ENCODE results near the gene SETD2.
A peak's percentile ranks its signal among the peaks of the same experiment; 100 is the strongest.

The SETD2 gene

DNA sequence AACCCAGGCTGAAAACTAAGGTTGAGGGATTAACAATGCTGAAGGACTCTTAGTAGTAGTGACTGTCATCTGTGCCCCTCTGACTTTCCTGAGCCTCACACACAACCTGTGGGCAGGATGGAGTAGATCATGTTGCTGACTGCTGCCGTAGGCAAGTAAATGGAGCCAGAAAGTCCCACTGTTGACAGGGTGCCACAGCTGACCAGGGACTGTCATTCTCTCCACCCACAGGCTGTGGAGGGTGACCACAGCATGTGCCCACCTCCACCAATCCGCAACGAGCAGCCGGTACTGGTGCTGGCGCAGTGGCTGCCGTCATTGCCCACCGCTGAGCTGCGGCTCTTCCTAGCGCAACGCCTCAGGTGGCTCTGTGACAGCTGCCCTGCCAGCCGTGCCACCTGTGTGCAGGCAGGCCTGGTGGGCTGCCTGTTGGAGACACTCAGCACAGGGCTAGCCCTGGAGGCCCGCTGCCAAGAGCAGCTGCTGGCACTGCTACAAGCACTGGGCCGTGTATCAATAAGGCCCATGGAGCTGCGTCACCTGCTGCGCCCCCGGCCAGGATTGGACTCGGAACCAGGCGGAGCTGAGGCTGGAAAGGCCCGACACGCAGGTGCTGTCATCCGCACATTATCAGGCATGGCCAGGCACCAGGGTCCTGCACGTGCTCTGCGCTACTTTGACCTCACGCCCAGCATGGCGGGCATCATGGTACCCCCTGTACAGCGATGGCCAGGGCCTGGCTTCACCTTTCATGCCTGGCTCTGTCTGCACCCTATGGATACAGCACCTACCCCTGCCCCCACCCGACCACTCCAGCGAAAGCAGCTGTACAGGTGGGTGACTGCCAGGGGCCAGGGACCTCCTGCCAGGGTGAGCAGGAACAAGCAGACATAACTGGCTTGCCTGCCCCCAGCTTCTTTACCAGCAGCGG lies 168.8 kb downstream of the SETD2 start:
- DNase-seq = no peak

DNA sequence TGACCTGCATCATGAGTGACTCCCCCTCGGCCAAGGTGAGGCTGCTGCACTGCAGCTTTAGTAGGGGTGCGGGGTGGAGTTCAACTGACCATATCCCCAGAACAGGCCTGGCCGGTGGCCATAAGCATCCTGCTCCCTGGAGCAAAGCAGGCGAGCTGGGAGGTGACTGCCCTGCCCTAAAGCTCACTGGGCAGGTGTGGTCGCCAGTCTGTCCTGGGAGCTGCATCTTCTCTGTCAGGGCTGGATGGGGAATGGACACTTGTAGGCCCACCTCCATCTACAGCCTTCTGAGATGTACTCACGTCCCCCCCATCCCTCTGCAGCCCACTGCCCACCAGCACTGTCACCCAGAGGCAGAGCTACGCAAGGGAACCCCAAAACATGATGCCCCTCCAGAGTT lies 169.9 kb downstream of the SETD2 start:
- no peak for DNase-seq

DNA sequence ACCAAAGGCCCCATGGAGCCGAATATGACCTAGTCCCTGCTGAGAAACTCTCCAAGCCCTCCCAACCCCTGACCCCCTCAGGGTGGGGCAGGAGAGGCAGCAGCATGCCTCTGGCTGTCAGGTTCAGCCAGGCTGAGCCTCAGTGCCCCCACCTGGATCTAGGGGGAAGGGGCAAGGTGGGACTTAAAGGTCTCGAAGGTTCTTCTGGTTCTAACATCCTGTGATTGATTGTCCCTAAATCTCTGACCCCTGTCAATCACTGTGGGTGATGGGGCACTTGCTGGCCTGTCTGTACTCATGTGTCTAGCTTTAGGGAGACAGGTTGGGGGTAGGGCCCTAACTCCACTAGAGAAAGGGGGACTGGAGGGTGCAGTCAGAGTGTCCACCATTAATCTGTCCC lies 170.6 kb downstream of the SETD2 start:
- no peak for DNase-seq

DNA sequence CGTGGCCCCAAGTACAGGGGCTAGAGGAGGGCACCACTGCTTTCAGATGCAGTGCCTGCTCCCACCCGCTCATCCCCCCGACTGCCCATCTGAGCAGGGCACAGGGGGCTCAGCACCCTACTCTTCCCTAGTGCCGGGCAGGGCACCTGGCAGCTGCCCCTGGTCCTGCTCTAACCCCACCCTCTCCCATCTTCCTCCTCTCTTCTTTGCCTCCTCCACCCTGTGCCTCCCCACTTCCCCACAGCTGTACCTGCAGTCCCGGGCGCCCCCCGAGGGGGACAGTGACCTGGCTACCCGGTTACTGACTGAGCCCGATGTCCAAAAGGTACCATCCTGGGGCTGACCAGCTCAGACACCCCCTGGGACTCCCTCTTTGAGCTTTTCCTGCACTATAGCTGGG lies 171.7 kb downstream of the SETD2 start:
- no peak for DNase-seq

DNA sequence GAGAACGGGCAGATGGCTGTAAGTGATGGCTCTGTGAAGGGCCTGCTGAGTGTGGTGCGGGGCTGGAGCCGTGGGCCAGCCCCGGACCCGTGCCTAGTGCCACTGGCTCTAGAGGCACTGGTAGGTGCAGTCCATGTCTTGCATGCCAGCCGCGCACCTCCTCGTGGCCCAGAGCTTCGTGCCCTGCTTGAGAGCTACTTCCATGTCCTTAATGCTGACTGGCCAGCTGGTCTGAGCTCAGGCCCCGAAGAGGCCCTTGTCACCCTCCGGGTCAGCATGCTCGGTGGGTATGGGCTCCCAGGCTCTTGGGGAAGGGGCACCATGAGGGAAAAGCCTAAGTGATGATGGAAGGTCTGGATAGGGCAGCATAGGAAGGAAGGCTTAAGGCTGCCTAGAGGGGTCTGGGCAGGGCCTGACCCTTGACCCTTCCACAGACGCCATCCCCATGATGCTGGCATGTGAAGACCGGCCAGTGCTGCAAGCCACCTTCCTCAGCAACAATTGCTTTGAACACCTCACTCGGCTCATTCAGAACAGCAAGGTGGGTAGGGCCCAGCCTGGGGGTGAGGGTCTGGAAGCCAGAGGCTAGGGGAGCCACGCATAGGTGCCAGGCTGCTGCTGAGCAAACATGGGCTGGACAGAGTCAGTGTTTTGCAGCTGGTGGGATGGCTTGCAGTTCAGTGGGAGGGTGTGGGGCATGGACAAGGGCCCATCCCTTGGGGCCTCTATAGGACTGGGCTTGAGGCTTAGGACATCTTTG lies 172.3 kb downstream of the SETD2 start:
- DNase-seq = no peak

DNA sequence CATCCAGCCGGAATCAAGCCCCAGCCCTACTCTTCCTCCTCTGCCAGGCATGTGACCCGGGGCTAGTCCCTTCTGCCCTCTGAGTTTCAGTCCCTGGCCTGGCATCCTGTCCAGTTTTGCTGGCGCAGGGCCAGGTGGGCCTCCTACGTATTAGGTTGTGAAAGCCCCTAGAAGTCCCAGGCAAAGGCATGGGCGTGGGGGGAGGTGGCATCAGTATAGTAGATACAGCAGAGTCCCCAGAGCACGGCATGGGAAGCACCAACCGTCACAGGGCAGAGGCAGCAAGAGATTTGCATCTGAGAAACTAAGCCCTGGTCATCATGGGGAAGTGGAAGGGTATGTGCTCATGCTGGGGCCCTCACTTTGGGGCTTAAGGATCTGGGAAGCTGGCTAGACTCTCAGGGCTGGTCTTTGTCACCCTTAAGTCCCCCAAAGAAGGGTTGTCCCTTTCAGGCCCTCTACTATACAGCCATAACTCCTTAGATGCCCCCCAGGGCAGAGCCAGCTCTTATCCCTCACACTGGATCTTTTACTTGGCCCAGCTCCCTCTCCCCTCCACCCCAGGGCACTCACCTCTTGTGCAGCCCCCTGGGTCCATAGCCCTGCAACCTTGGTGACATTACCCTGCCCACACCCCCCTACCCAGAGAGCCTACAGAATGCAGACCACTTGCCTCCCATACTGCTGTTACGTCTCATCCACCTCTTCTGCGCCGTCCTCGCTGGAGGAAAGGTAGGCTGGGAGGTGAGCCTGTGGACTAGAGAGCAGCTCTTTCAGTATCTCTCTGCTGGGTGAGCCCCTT lies 173.1 kb downstream of the SETD2 start:
- no peak for DNase-seq

DNA sequence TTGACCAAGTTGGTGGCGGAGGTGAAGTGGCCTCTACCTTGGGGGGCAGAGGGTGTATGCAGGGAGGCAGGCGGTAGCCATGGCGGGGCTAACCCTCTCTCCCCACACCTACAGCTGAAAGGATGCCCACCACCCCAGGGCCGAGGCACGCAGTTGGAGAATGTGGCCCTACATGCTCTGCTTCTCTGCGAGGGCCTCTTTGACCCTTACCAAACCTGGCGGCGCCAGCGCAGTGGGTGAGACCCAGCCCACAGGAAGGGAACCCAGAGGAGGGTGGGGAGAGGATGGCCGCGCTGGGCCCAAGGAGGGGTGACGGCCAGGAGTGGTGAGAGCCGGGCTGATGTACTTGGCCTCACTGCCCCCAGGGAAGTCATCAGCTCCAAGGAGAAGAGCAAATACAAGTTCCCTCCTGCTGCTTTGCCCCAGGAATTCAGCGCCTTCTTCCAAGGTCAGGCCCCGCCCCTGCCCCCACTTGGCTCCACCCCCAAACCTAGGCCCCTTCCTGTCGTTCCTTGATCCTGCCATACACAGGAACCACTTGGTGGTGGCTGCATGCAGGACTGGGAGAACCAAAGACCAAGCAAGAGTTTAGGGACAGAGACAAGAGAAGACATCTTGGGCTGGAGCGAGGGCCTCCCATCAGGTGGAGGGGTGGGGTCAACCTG lies 174.6 kb downstream of the SETD2 start:
- DNase-seq = no peak

DNA sequence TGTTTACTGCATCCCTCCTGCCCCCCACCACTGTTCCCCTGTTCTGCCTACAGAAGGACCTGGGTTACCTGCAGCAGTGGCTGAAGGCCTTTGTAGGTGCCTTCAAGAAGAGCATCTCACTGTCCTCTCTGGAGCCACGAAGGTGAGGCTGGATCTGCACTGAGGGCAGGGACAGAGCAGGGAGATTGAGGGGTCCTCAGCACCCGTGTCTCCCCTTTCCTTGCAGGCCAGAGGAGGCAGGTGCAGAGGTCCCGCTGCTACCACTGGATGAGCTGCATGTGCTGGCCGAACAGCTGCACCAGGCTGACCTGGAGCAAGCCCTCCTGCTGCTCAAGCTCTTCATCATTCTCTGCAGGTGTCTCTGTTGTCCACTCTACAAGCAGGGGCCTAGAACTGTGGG lies 175.3 kb downstream of the SETD2 start:
- no peak for DNase-seq

DNA sequence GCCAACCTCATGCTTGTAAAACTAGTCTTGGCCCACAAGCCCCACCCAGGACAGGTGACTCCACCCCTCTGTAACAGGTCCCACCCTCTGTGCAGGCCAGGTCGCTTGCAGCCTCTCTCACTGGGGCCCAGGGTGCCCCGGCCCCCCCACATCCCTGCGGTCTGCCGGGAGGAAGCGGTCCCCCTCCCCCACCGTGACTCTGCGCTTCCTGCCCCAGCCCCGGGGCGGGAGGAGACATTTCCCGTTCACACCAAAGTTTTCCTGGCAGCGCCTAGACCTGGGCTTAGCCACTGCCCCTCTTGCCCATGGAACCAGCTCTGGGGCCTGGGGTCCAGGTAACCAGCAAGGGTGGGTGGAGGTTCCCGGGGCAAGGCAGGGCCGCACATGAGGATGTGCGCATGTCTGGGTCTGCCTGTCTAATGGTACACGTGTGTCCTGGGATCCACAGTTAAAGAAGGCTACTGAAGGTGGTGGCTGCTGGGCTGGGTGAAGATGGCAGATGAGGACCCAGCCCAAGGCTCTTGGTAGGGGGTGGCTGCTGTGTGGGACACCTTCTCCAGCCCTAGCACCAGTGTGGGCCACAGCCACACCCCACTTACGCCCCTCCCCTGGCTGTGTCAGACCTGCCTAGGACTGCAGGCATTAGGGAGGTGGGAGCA lies 176.0 kb downstream of the SETD2 start:
- DNase-seq = peak; percentile 82

DNA sequence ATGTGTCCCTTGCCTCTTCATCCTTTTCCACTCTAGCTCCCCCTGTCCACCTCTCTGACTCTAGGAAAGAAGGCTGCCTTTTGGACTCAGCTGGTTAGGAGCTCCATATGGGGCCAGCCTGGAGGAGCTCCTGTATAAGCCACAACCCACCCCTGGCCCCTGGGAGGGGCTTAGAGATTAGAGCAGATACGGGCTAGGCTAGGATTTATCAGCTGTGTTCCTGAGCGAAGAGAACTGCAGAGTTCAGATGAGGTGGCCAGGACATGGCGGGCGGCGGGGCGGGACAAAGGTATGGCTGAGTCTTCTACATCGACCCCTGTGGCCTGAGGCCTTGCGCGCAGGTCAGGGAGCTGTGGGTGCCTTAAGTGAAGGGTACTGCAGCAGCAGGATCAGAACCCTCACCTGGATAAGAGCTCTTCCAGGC lies 176.6 kb downstream of the SETD2 start:
- DNase-seq = no peak

DNA sequence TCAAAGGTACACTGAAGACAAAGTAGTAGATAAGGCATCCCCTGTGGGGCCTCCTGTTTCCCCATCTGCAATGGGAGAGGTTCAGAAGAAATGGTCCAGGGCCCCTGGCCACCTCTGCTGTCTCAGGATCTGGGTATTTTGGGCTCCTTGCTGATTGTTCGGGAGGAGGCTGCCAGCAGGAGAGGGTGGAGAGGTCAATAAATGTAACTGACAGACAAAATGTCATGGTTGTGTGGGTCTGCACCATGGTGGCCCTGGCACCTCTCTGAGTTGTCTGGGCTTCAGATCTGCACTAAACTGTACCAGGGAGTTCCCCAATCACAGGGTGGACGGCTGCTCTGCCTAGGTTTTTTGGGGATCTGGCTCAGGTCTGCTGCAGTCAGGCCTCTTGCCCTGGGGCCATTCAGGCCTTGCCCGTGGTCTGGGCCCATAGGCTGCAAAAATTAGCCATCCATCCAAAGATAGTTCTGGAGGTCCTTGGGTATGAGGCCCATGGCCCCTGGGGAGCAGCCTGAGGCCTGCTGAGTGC lies 177.1 kb downstream of the SETD2 start:
- DNase-seq = no peak

DNA sequence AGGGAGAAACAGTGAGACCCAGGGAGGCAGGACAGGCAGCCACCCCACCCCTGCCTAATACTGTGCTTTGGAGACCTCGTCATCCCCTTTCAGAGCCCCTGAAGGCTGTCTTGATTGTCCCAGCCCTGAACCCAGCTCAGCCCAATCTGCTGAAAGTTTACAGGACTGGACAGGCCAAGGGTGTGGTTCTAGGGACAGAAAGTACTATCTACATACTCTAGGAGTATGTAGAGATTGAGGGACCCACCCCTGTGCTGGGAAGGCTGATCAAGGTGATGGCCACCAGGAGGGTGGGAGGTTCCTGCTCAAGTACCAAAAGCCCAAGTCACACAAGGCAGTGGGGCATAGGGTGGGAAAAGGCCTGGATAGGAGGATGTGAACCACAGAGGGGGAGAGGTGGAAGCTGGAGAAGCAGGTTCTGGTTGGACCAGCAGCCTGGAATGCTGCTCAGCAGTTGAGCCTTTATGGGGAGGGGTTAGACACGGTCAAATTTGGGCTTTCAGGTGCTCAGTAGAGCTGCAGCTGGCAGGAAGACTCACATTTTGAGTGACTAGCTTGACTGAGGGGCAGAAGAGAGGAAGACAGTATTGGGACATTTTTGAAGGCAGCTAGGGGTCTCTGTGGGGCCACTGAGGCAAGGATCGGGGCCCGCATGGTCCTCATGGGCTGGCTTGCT lies 177.7 kb downstream of the SETD2 start:
- no peak for DNase-seq

DNA sequence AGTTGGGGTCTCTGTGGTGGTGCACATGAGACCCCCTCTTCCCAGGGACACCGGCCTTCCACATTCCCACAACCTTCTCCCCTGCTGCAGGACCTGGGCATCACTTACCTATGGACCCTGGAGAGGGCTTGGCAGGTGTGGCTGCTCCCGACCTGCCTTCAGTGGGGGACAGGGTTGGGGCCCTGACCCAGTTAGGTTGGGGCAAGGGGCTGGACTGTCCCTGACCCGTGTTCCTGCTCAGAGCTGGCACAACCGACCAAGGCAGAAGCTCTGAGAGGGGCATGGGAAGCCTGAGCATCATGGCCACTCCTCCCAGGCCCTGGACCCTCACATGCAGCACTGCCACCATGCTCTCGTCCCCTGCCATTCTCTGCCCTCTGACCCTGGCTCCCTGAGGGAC lies 178.3 kb downstream of the SETD2 start:
- no peak for DNase-seq

DNA sequence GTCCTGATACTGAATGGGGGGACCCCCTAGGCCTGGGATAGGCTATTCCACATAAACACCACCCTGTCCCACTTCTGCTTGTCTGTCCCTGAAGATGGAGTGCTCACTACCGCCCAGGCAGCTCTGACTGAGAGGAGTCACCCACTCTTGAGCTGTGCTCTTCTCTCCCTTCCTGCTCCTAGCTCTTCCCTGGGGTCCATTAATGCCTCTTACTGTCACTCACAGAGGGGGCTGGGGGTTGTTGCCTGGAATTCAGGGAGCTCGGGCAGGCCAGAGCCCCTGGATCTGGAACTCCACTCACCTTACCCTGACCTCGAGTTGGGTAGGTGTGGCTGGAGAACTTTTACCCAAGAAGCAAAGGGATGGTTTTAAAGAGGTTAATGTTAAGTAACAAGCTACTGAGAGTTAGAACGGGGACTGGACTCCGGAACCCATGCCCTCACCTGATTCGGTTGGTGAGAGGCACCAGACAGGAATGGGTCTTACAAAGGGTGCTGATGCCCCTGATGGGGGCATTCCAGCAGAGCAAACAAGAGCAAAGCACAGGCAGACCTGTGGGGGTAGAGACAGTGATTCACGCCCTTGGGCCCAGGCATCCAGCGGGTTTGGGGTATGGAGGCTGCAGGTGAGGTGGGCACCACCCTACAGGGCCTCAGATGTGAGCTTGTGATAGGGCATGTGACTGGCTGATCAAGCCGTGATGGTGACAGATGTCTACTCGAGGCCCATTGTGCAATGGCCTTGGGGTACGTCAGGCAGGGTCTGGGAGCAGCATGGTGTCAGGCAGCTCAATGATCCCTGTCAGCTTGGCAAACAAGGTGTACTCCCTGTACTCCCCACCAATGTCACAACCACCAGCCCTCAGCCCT lies 179.1 kb downstream of the SETD2 start:
- no peak for DNase-seq

DNA sequence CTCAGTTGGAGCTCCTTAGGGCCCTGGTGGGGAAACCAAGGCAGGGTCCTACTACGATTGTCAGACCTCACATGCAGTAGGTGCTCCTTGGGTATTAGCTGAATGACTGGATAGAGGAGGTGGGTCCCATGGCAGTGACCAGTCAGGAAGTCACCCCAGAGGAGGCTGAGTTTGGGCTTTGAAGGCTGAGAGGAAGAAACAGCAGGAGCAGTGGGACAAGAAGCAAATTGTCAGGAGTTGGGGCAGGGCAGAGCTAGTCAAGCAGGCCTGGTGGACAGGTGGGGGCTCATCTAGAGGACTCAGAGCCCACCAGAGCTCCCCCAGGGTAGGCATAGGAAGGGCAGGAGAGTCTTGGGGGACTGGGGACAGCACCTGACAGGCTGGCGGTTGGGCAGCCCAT lies 181.4 kb downstream of the SETD2 start:
- DNase-seq = no peak

DNA sequence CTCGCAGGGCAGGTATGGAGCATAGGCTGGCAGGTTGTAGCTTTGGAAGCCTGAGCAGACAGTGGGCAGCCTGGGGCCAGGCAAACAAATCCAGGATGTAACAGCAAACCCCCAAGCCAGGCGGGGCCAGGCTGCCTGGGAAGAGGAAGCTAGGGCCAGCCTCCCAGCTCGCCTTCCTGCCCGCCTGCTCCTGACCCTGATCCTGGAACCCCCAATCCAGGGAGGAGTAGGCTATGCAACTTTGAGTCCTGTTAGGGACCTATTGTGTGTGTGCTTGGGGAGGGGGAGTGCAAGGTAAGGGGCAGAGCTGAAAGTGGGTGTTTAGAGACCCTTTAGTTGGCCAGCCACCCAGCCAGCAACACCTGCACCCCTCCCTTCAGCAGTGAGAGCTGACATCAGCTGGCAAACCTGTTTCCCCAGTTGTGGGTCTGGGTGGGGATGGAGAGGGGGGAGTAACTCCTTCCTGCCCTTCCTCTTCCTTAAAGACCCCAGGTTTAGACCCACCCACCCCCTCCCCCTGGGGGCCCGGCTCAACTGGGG lies 181.9 kb downstream of the SETD2 start:
- no peak for DNase-seq

DNA sequence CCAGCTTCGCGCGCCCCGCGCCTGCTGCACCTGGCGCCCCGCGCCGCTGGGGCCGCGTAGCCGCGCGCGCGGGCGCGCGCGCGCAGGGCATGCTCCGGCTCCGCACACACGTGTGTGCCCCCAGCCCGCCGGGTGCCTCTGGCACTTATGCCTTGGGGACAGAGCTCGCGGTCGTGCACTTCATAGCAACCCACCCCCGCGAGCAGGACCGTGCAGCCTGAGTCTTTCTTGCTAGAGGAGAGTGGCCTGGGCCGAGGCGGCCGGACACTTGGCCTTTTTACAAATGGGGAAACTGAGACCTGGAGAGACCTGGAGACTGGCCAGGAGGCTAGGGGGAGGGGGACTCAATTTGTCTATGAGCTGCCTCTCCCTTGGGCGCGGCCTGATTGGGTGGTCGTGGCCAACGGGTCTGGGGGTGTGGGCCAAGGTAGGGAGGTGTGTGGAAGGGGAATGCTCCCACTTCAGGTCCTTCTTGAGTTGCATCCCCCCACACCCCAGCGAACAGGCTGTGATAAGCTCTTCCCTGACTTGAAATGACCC lies 183.9 kb downstream of the SETD2 start:
- no peak for DNase-seq

DNA sequence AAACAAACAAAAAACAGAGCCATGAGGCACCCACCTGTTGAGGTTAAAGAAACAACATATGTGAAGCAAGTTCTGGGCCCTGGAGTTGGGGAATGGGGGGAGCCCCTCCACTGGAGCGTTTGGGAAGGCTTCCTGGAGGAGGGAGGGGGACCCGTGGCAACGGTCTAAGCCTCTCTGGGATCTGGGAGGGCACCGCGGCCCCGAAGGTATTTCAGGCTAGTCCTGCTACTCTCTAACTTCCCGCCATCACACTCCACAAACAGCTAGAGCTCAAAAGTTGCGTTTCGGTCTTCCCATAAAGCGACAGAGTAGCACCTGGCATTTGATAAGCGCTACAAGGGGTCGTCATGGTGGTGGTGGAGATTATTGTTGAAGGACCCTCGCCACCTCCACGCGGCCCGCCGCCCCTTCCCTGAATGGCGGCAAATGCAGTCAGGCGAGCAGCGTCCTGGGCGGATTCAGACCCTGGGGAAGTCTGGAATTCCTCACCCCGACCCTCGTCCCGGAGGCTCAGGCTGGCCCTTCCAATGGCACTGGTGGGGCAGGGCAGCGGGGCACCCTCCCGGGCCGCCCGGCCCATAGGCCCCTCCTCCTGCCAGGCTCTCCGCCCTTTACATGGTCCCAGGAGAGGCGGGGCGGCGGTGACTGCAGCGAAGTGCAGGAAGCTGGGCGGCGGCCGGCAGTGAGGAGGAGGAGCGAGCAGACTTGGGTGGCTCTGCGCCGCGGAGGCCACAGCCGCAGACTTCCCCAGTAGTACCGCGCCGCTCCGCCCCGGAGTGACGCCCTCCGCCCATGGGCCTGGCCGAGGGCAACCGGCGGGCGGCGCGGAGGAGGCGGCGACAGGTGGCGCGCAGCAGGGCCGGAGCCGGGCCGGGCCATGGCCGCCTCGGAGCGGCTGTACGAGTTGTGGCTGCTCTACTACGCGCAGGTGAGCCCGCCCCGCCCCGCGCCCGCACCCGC lies 184.6 kb downstream of the SETD2 start, which contains the start of gene NBEAL2:
TSS of gene NBEAL2 (plus strand) at position 682 of the 960 bp plus-strand sequence. CDS start at position 878, 196 bp downstream.
- DNase-seq = peak; percentile 92

Measured in NK-92 treated with Interleukin-12 subunit alpha and Interleukin-12 subunit beta, amount 100 ng/mL, for 24 hours (cell line).